Liver (tissue), 9 donors: ENCODE data around the gene STAT6. TPM values are rescaled to one million over a fixed set of nuclear protein-coding genes. Genes with fewer than 3 reads are reported as not detected.
A peak's percentile ranks its signal among the peaks of the same experiment; 100 is the strongest.

Source experiments
- DNase-seq: peaks from one replicate; pipeline ENCODE4 v3.0.0-alpha.2; 2017; ENCODE audit warnings: low spot score
- H3K27ac ChIP-seq, 2 donors: one replicate each; pipeline ENCODE4 v1.7.0; 2013; ENCODE audit warnings: inconsistent platforms in 2 of 2, low read length in 2 of 2, control low read depth in 1 of 2, low read depth in 1 of 2, mild to moderate bottlenecking in 1 of 2
- H3K27me3 ChIP-seq, 4 donors: one replicate each; pipeline versions ENCODE4 v1.6.1 to v1.7.0; 2013; ENCODE audit warnings: low read length in 3 of 4, inconsistent platforms in 1 of 4, mild to moderate bottlenecking in 1 of 4, moderate library complexity in 1 of 4; ENCODE audit not compliant: control insufficient read depth in 4 of 4, insufficient read depth in 4 of 4
- H3K36me3 ChIP-seq, 4 donors: one replicate each; pipeline versions ENCODE4 v1.6.1 to v1.7.0; 2013; ENCODE audit warnings: low read length in 3 of 4, mild to moderate bottlenecking in 3 of 4, low read depth in 1 of 4, moderate library complexity in 1 of 4; ENCODE audit not compliant: control insufficient read depth in 4 of 4, insufficient read depth in 3 of 4
- H3K4me1 ChIP-seq, 4 donors: one replicate each; pipeline versions ENCODE4 v1.6.1 to v1.7.0; 2013; ENCODE audit warnings: low read length in 3 of 4, mild to moderate bottlenecking in 3 of 4, moderate library complexity in 1 of 4; ENCODE audit not compliant: control insufficient read depth in 4 of 4, insufficient read depth in 4 of 4
- H3K4me3 ChIP-seq, 3 donors: one replicate each; pipeline versions ENCODE4 v1.6.1 to v1.7.0; 2013; ENCODE audit warnings: low read length in 3 of 3, control low read depth in 1 of 3, low read depth in 1 of 3, mild to moderate bottlenecking in 1 of 3
- H3K9ac ChIP-seq, 2 donors: one replicate each; pipeline ENCODE4 v1.7.0; 2013; ENCODE audit warnings: low read length in 2 of 2, mild to moderate bottlenecking in 2 of 2, moderate library complexity in 2 of 2, control low read depth in 1 of 2, low read depth in 1 of 2
- H3K9me3 ChIP-seq, 4 donors: one replicate each; pipeline versions ENCODE4 v1.6.1 to v1.7.0; 2013; ENCODE audit warnings: low read length in 3 of 4; ENCODE audit not compliant: control insufficient read depth in 4 of 4
- ATF3 ChIP-seq: IDR thresholded peaks from 2 replicates; pipeline ENCODE4 v1.6.1; 2016; ENCODE audit warnings: antibody characterized with exemption
- CTCF ChIP-seq: fragments of 150-350 bp; IDR thresholded peaks from 2 replicates; pipeline ENCODE4 v1.5.1; 2017; ENCODE audit warnings: improper control_type of control experiment, low read depth, low read length; ENCODE audit not compliant: missing input control
- EGR1 ChIP-seq, 2 donors: IDR thresholded peaks; 2 replicates each; pipeline ENCODE4 v1.6.1; 2016 to 2018; ENCODE audit warnings: antibody characterized with exemption in 2 of 2, low read depth in 2 of 2
- FOXA1 ChIP-seq: IDR thresholded peaks from 2 replicates; pipeline ENCODE4 v1.6.1; 2016; ENCODE audit warnings: antibody characterized with exemption
- FOXA2 ChIP-seq: IDR thresholded peaks from 2 replicates; pipeline ENCODE4 v1.6.1; 2016; ENCODE audit warnings: antibody characterized with exemption
- GABPA ChIP-seq, 2 donors: IDR thresholded peaks in 1 of 2; conservative IDR thresholded peaks in 1 of 2; 2 replicates each; pipeline ENCODE4 v1.6.1; 2016; ENCODE audit warnings: antibody characterized with exemption in 2 of 2, mild to moderate bottlenecking in 1 of 2, moderate library complexity in 1 of 2
- HNF4G ChIP-seq: IDR thresholded peaks from 2 replicates; pipeline ENCODE4 v1.6.1; 2016; ENCODE audit warnings: antibody characterized with exemption
- JUND ChIP-seq, 2 donors: IDR thresholded peaks; 2 replicates each; pipeline ENCODE4 v1.6.1; 2016; ENCODE audit warnings: antibody characterized with exemption in 2 of 2
- MAX ChIP-seq: IDR thresholded peaks from 2 replicates; pipeline ENCODE4 v1.6.1; 2016; ENCODE audit warnings: antibody characterized with exemption
- NR2F2 ChIP-seq: IDR thresholded peaks from 2 replicates; pipeline ENCODE4 v1.6.1; 2016; ENCODE audit warnings: antibody characterized with exemption
- RAD21 ChIP-seq, 2 donors: IDR thresholded peaks; 2 replicates each; pipeline ENCODE4 v1.6.1; 2016; ENCODE audit warnings: antibody characterized with exemption in 2 of 2, mild to moderate bottlenecking in 2 of 2
- REST ChIP-seq: IDR thresholded peaks from 2 replicates; pipeline ENCODE4 v1.6.1; 2016; ENCODE audit warnings: antibody characterized with exemption, mild to moderate bottlenecking
- RXRA ChIP-seq, 2 donors: IDR thresholded peaks; 2 replicates each; pipeline ENCODE4 v1.6.1; 2017 to 2018; ENCODE audit warnings: antibody characterized with exemption in 2 of 2, mild to moderate bottlenecking in 1 of 2
- SP1 ChIP-seq: IDR thresholded peaks from 2 replicates; pipeline ENCODE4 v1.6.1; 2018; ENCODE audit warnings: antibody characterized with exemption, mild to moderate bottlenecking
- TAF1 ChIP-seq: conservative IDR thresholded peaks from 2 replicates; pipeline ENCODE4 v1.6.1; 2016; ENCODE audit warnings: antibody characterized with exemption, mild to moderate bottlenecking
- YY1 ChIP-seq: IDR thresholded peaks from 2 replicates; pipeline ENCODE4 v1.6.1; 2016; ENCODE audit warnings: antibody characterized with exemption, mild to moderate bottlenecking
- ZBTB33 ChIP-seq: IDR thresholded peaks from 2 replicates; pipeline ENCODE4 v1.6.1; 2016; ENCODE audit warnings: antibody characterized with exemption
- WGBS: extraction: QIAGEN DNeasy Blood & Tissue Kit; methylation state at CpG from one replicate; pipeline ENCODE4 v1.1.7; 2013; 5-methylcytosine and 5-hydroxymethylcytosine counted together
- polyA plus RNA-seq, 2 donors: library from polyadenylated mRNA; stranded (reverse) in 1 of 2; unstranded in 1 of 2; fragments of 200-250 nt in 1 of 2; fragments of >200 nt in 1 of 2; fragmentation: Nextera tagmentation in 1 of 2; extraction: Ambion mirVana in 1 of 2; gene quantifications; one replicate each; pipeline versions ENCODE4 v1.2.1 to v1.2.3, GENCODE V29; 2013 to 2015
- total RNA-seq, 2 donors: library from RNA; depleted of rRNA; stranded (reverse); fragments of >200 nt; gene quantifications; one replicate each; pipeline ENCODE4 v1.2.3, GENCODE V29; 2014
- donor health status: healthy.
- donor health status: healthy.
- donor health status: healthy.
- donor health status: healthy.
- donor health status: healthy.

The STAT6 gene
- total and polyA plus RNA-seq, 4 donors = 27.4 to 57.4 (median 43.6) TPM

GRCh38 chr12:57090924-57091637, 20.1 kb downstream of the STAT6 start:
- peak overlapping the region; percentile 28 to 43 for H3K27ac ChIP-seq
- H3K9me3 ChIP-seq = no peaks in the 10 kb centered on the region
- H3K4me3 ChIP-seq = peak overlapping the region in 2 of 3 donors; percentile 45 to 94
- H3K4me1 ChIP-seq = peaks cover 9 to 56% (median 28%) of the 10 kb centered on the region in 4 donors
- no peak overlapping the region for H3K9ac ChIP-seq
- no peaks in the 10 kb centered on the region for H3K27me3 ChIP-seq
- TF ChIP-seq MAX (no peak), RAD21 (IDR thresholded peaks at IDR 0.05) (no peak), TAF1 (no peak), JUND (IDR thresholded peaks at IDR 0.05) (no peak), CTCF (no peak), EGR1 (IDR thresholded peaks at IDR 0.05; ENCODE audit: low read depth in 2 of 2) (no peak), ZBTB33 (no peak), FOXA2 (no peak), ATF3 (no peak), HNF4G (no peak), YY1 (no peak), RXRA (IDR thresholded peaks at IDR 0.05) (no peak), REST (no peak), SP1 (no peak), FOXA1 (no peak), NR2F2 (no peak), GABPA (IDR thresholded peaks at IDR 0.05 in 1 of 2, conservative IDR thresholded peaks at IDR 0.05 in 1 of 2) (no peak)
- WGBS = 70% methylated on average over 22 of the region's 22 CpGs
- DNase-seq = no peak
- peaks cover 10 to 31% (median 23%) of the 10 kb centered on the region in 4 donors for H3K36me3 ChIP-seq
